GM23338 (cell line): ENCODE results near the gene ZNF318.

ENCODE experiments used
- CREB1 ChIP-seq: fragments of 250-450 bp; sonication (Bioruptor Pico); IDR thresholded peaks from 2 replicates; pipeline ENCODE4 v1.5.0; 2020; ENCODE audit warnings: low read depth, mild to moderate bottlenecking, moderate library complexity
- ETS1 ChIP-seq: IDR thresholded peaks from 2 replicates; pipeline ENCODE4 v1.6.1; 2016; ENCODE audit warnings: antibody characterized with exemption
- EZH2 ChIP-seq: fragments of 200-600 bp; sonication (generic); IDR thresholded peaks from one replicate; pipeline ENCODE4 v1.8.0; 2017; ENCODE audit warnings: antibody characterized with exemption, mild to moderate bottlenecking, low read depth; ENCODE audit not compliant: unreplicated experiment
- EZH2phosphoT487 ChIP-seq: fragments of 200-600 bp; sonication (generic); IDR thresholded peaks from one replicate; pipeline ENCODE4 v1.8.1; 2018; ENCODE audit warnings: antibody characterized with exemption; ENCODE audit not compliant: unreplicated experiment
- JUNB ChIP-seq: IDR thresholded peaks from one replicate; pipeline ENCODE4 v1.6.1; 2016; ENCODE audit warnings: antibody characterized with exemption; ENCODE audit not compliant: unreplicated experiment
- NANOG ChIP-seq: IDR thresholded peaks from 2 replicates; pipeline ENCODE4 v1.6.1; 2016; ENCODE audit warnings: antibody characterized with exemption, borderline replicate concordance
- POLR2AphosphoS5 ChIP-seq: IDR thresholded peaks from 2 replicates; pipeline ENCODE4 v1.6.1; 2016; ENCODE audit warnings: antibody characterized with exemption, low read depth
- ZNF114 ChIP-seq: fragments of 250-450 bp; sonication (Bioruptor Pico); IDR thresholded peaks from 2 replicates; pipeline ENCODE4 v1.5.0; 2020; ENCODE audit warnings: mild to moderate bottlenecking, moderate library complexity
- TF ChIP-seq, protein P1 (sequence below), 2 experiments: fragments of 200-600 bp in 1 of 2; sonication (generic) in 1 of 2; conservative IDR thresholded peaks; 2 replicates each; pipeline versions ENCODE4 v1.5.1 to v1.6.1; 2016 to 2017; ENCODE audit warnings: antibody characterized with exemption in 2 of 2, low read depth in 2 of 2, mild to moderate bottlenecking in 2 of 2, moderate library complexity in 1 of 2
- TF ChIP-seq, protein P2 (sequence below): IDR thresholded peaks from one replicate; pipeline ENCODE4 v1.6.1; 2018; ENCODE audit warnings: antibody characterized with exemption; ENCODE audit not compliant: unreplicated experiment

DNA sequence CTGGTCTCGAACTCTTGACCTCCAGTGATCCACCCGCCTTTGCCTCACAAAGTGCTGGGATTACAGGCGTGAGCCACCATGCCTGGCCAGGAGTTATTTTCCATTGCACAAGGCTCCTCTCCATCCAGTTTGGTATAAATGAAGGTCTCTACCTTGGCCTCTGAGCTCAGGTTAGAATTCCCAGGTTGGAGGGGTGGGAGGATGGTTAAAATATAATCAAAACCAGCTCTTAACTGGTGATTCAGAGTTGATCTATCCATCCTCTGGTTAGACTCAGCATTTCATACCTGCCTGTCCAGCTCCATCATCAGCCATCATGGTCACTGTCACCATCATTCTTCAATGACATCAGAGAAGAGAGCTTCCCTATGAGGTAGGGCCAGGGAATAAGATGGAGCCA, 74.0 kb downstream of the ZNF318 start:
- TF ChIP-seq, protein P1, sequence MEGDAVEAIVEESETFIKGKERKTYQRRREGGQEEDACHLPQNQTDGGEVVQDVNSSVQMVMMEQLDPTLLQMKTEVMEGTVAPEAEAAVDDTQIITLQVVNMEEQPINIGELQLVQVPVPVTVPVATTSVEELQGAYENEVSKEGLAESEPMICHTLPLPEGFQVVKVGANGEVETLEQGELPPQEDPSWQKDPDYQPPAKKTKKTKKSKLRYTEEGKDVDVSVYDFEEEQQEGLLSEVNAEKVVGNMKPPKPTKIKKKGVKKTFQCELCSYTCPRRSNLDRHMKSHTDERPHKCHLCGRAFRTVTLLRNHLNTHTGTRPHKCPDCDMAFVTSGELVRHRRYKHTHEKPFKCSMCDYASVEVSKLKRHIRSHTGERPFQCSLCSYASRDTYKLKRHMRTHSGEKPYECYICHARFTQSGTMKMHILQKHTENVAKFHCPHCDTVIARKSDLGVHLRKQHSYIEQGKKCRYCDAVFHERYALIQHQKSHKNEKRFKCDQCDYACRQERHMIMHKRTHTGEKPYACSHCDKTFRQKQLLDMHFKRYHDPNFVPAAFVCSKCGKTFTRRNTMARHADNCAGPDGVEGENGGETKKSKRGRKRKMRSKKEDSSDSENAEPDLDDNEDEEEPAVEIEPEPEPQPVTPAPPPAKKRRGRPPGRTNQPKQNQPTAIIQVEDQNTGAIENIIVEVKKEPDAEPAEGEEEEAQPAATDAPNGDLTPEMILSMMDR (conservative IDR thresholded peaks at IDR 0.05; ENCODE audit: low read depth in 2 of 2): no peak
- no peak for TF ChIP-seq EZH2phosphoT487
- no peak for TF ChIP-seq EZH2
- TF ChIP-seq POLR2AphosphoS5: no peak
- no peak for TF ChIP-seq JUNB
- TF ChIP-seq CREB1: no peak
- TF ChIP-seq, protein P2, sequence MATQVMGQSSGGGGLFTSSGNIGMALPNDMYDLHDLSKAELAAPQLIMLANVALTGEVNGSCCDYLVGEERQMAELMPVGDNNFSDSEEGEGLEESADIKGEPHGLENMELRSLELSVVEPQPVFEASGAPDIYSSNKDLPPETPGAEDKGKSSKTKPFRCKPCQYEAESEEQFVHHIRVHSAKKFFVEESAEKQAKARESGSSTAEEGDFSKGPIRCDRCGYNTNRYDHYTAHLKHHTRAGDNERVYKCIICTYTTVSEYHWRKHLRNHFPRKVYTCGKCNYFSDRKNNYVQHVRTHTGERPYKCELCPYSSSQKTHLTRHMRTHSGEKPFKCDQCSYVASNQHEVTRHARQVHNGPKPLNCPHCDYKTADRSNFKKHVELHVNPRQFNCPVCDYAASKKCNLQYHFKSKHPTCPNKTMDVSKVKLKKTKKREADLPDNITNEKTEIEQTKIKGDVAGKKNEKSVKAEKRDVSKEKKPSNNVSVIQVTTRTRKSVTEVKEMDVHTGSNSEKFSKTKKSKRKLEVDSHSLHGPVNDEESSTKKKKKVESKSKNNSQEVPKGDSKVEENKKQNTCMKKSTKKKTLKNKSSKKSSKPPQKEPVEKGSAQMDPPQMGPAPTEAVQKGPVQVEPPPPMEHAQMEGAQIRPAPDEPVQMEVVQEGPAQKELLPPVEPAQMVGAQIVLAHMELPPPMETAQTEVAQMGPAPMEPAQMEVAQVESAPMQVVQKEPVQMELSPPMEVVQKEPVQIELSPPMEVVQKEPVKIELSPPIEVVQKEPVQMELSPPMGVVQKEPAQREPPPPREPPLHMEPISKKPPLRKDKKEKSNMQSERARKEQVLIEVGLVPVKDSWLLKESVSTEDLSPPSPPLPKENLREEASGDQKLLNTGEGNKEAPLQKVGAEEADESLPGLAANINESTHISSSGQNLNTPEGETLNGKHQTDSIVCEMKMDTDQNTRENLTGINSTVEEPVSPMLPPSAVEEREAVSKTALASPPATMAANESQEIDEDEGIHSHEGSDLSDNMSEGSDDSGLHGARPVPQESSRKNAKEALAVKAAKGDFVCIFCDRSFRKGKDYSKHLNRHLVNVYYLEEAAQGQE: no peak
- no peak for TF ChIP-seq NANOG
- no peak for TF ChIP-seq ZNF114 (CRISPR knock-in tag)
- TF ChIP-seq ETS1: no peak
